LNCaP clone FGC (cell line): ENCODE data around the gene ANO2.

Experiments
- DNase-seq: peaks from one replicate; pipeline ENCODE4 v3.0.0-alpha.2; 2011; ENCODE audit warnings: low read depth
- H3K4me3 ChIP-seq: 2 replicates; pipeline ENCODE4 v1.5.1; 2011; ENCODE audit warnings: mild to moderate bottlenecking, low read depth, low read length, control low read depth
- CTCF ChIP-seq: IDR thresholded peaks from 2 replicates; pipeline ENCODE4 v1.5.1; 2012; ENCODE audit warnings: mild to moderate bottlenecking; ENCODE audit not compliant: control insufficient read depth, insufficient read depth; ENCODE audit errors: extremely low read depth

ANO2 gene

GRCh38 chr12:5575232-5575631, 369.8 kb downstream of the ANO2 start:
- no peak for TF ChIP-seq CTCF
- DNase-seq = no peak

GRCh38 chr12:5573390-5573789, 371.7 kb downstream of the ANO2 start:
- no peak overlapping the region for H3K4me3 ChIP-seq
- TF ChIP-seq CTCF = no peak
- DNase-seq = no peak

More at GRCh38 chr12:5575232-5575631, 369.8 kb downstream of the ANO2 start:
- H3K4me3 ChIP-seq = no peak overlapping the region

GRCh38 chr12:5571115-5571514, 373.9 kb downstream of the ANO2 start:
- DNase-seq = no peak
- no peak overlapping the region for H3K4me3 ChIP-seq
- no peak for TF ChIP-seq CTCF

GRCh38 chr12:5570416-5570815, 374.6 kb downstream of the ANO2 start:
- TF ChIP-seq CTCF = no peak
- DNase-seq = no peak
- H3K4me3 ChIP-seq = no peak overlapping the region

- no peak for TF ChIP-seq CTCF
- DNase-seq = no peak
- H3K4me3 ChIP-seq = no peak overlapping the region
Measured at GRCh38 chr12:5568325-5568981, 376.6 kb downstream of the ANO2 start.

- H3K4me3 ChIP-seq = no peak overlapping the region
- DNase-seq = no peak
- no peak for TF ChIP-seq CTCF
Measured at GRCh38 chr12:5567016-5567725, 377.9 kb downstream of the ANO2 start.
